HG02884 (cell line): ENCODE results near the gene CACNA1D.

Experiments used
- ATAC-seq: cut with Tn5 transposase; IDR thresholded peaks from one replicate; pipeline ENCODE4 v1.9.1; 2021; ENCODE audit warnings: mild to moderate bottlenecking, moderate library complexity; ENCODE audit not compliant: unreplicated experiment

CACNA1D gene

DNA sequence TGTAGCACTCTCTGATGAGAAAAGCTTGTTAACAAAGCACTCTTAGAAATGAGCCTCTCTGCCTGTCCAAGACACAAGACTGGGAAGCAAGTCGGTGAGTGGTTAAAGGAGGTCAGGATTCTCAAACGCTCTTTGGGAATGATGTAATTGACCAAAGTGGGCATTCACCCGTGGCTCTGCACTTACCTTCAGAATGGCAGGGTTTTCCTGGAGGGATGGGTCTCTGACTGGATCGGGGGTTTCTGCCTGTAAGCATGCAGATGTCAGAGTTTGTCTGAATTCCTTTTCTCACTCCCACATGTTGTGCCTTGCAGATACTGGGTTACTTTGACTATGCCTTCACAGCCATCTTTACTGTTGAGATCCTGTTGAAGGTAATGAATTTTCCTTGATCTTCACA is 245.6 kb downstream of the CACNA1D start:
- ATAC-seq, result no peak

- ATAC-seq, result no peak
Observed at GRCh38 chr3:53740956-53741355, 246.5 kb downstream of the CACNA1D start.

DNA sequence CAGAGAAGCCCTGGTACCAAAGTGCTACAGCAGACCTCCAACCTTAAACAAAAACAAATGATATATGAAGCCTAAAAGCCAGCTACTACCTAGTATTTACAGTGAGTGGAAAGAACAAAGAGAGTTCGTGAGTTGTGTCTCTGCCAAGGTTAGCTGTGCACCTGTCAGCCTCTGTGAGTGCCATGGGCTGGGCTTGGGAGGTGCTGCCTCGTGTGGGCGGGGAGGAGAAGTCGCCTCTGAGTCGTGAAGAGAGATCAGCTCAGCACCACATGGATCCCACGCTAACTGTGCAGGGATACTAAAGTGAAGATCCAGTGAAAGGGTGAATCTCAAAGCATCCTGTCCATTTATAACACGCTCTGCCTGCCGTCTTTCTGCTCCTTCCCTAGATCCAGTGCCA is 249.9 kb downstream of the CACNA1D start:
- ATAC-seq, result no peak

- ATAC-seq, result no peak
Observed at GRCh38 chr3:53747559-53747958, 253.1 kb downstream of the CACNA1D start.

- ATAC-seq, result peak; percentile 83
Observed at GRCh38 chr3:53748512-53749271, 254.3 kb downstream of the CACNA1D start.

DNA sequence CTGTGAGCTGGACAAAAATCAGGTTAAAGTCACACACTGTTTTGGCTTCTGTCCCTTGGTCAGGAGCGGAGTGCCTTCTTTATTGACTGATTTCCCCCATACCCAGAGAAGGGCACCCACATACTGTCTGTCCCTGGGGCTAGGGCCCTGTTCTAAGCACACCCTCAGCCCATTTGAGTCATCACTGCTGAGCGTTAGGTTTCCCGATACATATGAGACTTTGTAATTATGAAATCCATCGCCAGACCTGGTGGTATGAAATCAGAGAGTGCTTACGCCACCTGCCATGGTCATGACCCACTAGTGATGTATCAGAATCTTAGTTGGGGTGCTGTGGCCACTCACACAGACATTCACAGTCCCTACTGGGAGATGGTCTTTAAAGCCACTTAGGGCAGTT is 255.0 kb downstream of the CACNA1D start:
- ATAC-seq, result no peak

GRCh38 chr3:53750253-53751210 is 256.1 kb downstream of the CACNA1D start:
- no peak for ATAC-seq

DNA sequence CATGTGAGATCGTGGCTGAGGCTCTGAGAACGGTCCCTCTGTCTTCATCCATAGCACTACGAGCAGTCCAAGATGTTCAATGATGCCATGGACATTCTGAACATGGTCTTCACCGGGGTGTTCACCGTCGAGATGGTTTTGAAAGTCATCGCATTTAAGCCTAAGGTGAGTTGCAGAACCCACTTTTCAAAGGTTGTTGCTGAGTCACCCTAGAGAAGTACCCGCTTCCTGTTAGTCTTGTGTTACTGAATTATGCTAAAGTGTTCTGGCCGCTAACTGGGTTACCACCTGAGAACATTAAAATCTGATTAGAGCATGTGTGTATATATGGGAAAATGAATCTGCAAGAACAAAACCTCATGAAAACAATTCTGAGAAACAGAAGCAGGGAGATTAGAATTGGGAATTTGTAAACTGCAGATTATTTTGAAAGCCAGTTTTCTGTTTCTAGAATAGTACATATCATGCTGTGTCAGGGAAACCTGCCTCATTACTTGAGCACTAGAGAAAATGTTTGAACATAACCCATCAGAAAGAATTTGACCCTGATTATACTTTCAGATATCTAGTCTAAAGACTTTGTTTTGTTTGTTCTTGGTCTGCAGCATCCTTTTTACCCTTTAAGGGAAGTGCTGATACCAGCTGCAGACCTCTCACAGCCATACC is 259.2 kb downstream of the CACNA1D start:
- ATAC-seq, result peak; percentile 43

- ATAC-seq, result no peak
Observed at GRCh38 chr3:53754325-53754724, 259.9 kb downstream of the CACNA1D start.

- ATAC-seq, result no peak
Observed at GRCh38 chr3:53758846-53759245, 264.4 kb downstream of the CACNA1D start.

GRCh38 chr3:53763353-53763752 is 268.9 kb downstream of the CACNA1D start:
- ATAC-seq, result no peak

GRCh38 chr3:53764026-53764775 is 269.8 kb downstream of the CACNA1D start:
- no peak for ATAC-seq

DNA sequence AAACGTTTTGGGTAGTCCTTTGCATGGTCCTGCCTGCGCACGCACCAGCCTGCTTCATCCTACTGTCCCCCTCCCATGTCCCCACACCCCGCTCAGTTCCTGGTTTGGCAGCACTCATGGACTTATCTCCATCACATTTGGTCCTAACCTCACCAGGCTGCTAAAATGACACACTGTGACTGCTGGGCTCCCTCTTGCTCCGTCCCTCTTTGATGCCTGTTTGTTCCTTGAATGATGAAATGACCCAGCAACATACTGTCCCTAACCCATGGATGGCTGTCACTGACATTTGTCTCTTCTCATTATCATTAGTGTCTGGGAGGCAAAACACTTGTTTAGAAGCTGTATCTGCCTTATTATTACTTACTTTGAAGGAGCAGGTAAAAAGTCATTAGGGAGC is 271.3 kb downstream of the CACNA1D start:
- no peak for ATAC-seq

GRCh38 chr3:53766706-53767105 is 272.3 kb downstream of the CACNA1D start:
- ATAC-seq, result no peak

- no peak for ATAC-seq
Observed at GRCh38 chr3:53768478-53769459, 274.4 kb downstream of the CACNA1D start.

DNA sequence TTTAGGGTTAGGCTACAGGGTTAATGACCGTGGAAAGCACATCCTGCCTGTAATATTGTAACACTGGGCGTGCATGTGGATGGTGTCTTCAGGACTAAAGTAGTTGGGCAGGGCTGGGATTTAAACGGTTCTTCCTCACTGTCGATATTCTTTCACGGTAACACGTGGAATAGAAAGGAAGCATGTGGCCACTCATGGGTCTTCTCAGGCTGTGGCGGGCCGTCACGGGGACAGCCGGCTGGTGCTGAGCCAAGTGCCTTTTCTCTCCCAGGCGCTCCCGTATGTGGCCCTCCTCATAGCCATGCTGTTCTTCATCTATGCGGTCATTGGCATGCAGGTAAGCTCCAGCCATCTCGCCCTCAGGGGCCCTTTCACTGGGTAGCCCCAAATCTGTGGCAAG is 278.2 kb downstream of the CACNA1D start:
- no peak for ATAC-seq

GRCh38 chr3:53773021-53773436 is 278.6 kb downstream of the CACNA1D start:
- no peak for ATAC-seq

DNA sequence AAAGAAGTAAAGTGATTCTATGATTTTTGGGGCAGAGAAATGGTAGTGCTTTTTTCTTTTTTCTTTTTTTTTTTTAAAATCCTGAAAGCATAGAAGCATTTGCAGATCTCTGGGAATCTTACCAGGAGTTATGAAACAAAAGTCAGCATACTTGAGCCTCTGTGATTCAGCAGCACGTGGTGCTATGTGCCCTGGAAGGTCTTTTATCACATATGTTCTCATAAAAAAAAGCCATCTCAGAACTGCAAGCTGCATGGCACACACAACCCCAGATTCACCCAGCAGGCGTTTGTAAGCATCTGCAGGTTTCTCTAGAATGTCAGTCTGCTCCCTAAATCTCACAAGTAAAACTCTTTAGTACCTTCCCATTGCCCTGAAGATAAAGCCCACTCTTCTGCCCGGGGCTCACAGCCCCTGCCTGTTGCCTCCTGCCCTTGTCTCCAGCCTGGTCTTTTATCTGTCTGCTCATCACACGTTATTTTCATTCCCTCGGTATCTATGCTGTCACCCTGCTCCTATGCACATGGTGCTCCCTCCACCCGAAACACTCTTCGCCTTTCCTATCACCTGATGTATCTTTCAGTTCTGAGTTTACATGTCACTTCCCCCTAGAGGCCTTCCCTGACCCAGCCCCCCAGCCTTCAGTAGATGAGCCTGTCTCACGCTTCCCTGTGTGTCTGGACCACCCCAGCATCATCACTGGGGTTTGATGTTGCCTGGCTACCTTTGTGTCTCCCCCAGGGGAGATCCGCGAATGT is 279.4 kb downstream of the CACNA1D start:
- peak; percentile 98 for ATAC-seq

GRCh38 chr3:53774414-53774813 is 280.0 kb downstream of the CACNA1D start:
- ATAC-seq, result no peak
